Stimulated activated effector memory CD8-positive, alpha-beta T cell treated with anti-CD3 and anti-CD28 coated beads, Interleukin-12 subunit alpha, Interleukin-12 subunit beta, amount 100 ng/mL, for 72 hours (primary cell): ENCODE measurements around the gene SCRG1.
A peak's percentile ranks its signal among the peaks of the same experiment; 100 is the strongest.

ENCODE experiments used
- ATAC-seq: fragments of 150-1000 bp; cut with Tn5 transposase; 2 replicates; pipeline ENCODE4 v1.10.0; 2021
- DNase-seq, 2 donors: peaks; one replicate each; pipeline ENCODE4 v3.0.0; 2021 to 2022; ENCODE audit warnings: low spot score in 2 of 2
- H3K27ac Mint-ChIP-seq: one replicate; pipeline ENCODE4 v1.8.0; 2022; ENCODE audit warnings: mild to moderate bottlenecking, mixed read lengths
- H3K36me3 Mint-ChIP-seq: one replicate; pipeline ENCODE4 v1.8.0; 2022; ENCODE audit warnings: mild to moderate bottlenecking, mixed read lengths
- H3K4me1 Mint-ChIP-seq: one replicate; pipeline ENCODE4 v1.8.0; 2022; ENCODE audit warnings: mixed read lengths
- H3K4me3 Mint-ChIP-seq: one replicate; pipeline ENCODE4 v1.8.0; 2022; ENCODE audit warnings: mild to moderate bottlenecking, mixed read lengths
- H3K9me3 Mint-ChIP-seq: one replicate; pipeline ENCODE4 v1.8.0; 2022; ENCODE audit warnings: mixed read lengths

SCRG1 gene

GRCh38 chr4:173386751-173387150, 12.2 kb downstream of the SCRG1 start:
- H3K4me3 Mint-ChIP-seq, result no peak overlapping the region
- H3K4me1 Mint-ChIP-seq, result no peaks in the 10 kb centered on the region
- no peak overlapping the region for H3K27ac Mint-ChIP-seq
- no peaks in the 10 kb centered on the region for H3K9me3 Mint-ChIP-seq
- no peaks in the 10 kb centered on the region for H3K36me3 Mint-ChIP-seq
- DNase-seq, result no peak
- ATAC-seq, result no peak

GRCh38 chr4:173382349-173382748, 16.6 kb downstream of the SCRG1 start:
- Mint-ChIP-seq H3K9me3 (no peaks in the 10 kb centered on the region), H3K4me1 (no peaks in the 10 kb centered on the region), H3K27ac (no peak overlapping the region), H3K36me3 (peaks cover 17% of the 10 kb centered on the region), H3K4me3 (no peak overlapping the region)
- DNase-seq (no peak), ATAC-seq (no peak)

GRCh38 chr4:173381610-173382009, 17.3 kb downstream of the SCRG1 start:
- Mint-ChIP-seq H3K27ac (no peak overlapping the region), H3K9me3 (no peaks in the 10 kb centered on the region), H3K36me3 (peaks cover 24% of the 10 kb centered on the region), H3K4me3 (no peak overlapping the region), H3K4me1 (no peaks in the 10 kb centered on the region)
- DNase-seq, result no peak
- ATAC-seq, result no peak

GRCh38 chr4:173380987-173381386, 17.9 kb downstream of the SCRG1 start:
- H3K4me1 Mint-ChIP-seq, result no peaks in the 10 kb centered on the region
- ATAC-seq (no peak), DNase-seq (no peak)
- H3K9me3 Mint-ChIP-seq, result no peaks in the 10 kb centered on the region
- no peak overlapping the region for H3K27ac Mint-ChIP-seq
- no peak overlapping the region for H3K4me3 Mint-ChIP-seq
- peaks cover 31% of the 10 kb centered on the region for H3K36me3 Mint-ChIP-seq

- Mint-ChIP-seq H3K9me3 (no peaks in the 10 kb centered on the region), H3K27ac (no peak overlapping the region), H3K4me3 (no peak overlapping the region), H3K4me1 (no peaks in the 10 kb centered on the region), H3K36me3 (peaks cover 41% of the 10 kb centered on the region)
- DNase-seq, result no peak
- ATAC-seq, result no peak
Observed at GRCh38 chr4:173379929-173380328, 19.0 kb downstream of the SCRG1 start.

GRCh38 chr4:173374588-173374987, 24.3 kb downstream of the SCRG1 start:
- Mint-ChIP-seq H3K27ac (no peak overlapping the region), H3K9me3 (no peaks in the 10 kb centered on the region), H3K4me3 (no peak overlapping the region), H3K4me1 (peaks cover 7% of the 10 kb centered on the region), H3K36me3 (peaks cover 84% of the 10 kb centered on the region)
- ATAC-seq (no peak), DNase-seq (no peak)

- peak; percentile 28 to 76 for DNase-seq
- Mint-ChIP-seq H3K4me3 (peak overlapping the region; percentile 94), H3K27ac (peak overlapping the region; percentile 95), H3K36me3 (peaks cover 72% of the 10 kb centered on the region), H3K9me3 (no peaks in the 10 kb centered on the region), H3K4me1 (peaks cover 24% of the 10 kb centered on the region)
- peak; percentile 34 for ATAC-seq
Observed at GRCh38 chr4:173371292-173372192, 27.4 kb downstream of the SCRG1 start.

GRCh38 chr4:173370477-173371291, 28.2 kb downstream of the SCRG1 start, which contains the start of gene SAP30:
SAP30 (plus strand) TSS chr4:173370954; CDS start chr4:173371183, 229 bp downstream.
- no peaks in the 10 kb centered on the region for H3K9me3 Mint-ChIP-seq
- ATAC-seq, result peak; percentile 91
- peaks cover 27% of the 10 kb centered on the region for H3K4me1 Mint-ChIP-seq
- DNase-seq, result peak; percentile 77 to 93
- H3K4me3 Mint-ChIP-seq, result peak within 1 kb of the TSS; percentile 94
- H3K27ac Mint-ChIP-seq, result peak within 1 kb of the TSS; percentile 95
- peaks cover 64% of the 10 kb centered on the region for H3K36me3 Mint-ChIP-seq

GRCh38 chr4:173370130-173370476, 28.8 kb downstream of the SCRG1 start:
- Mint-ChIP-seq H3K4me3 (peak overlapping the region; percentile 94), H3K36me3 (peaks cover 58% of the 10 kb centered on the region), H3K9me3 (no peaks in the 10 kb centered on the region), H3K27ac (peak overlapping the region; percentile 95), H3K4me1 (peaks cover 33% of the 10 kb centered on the region)
- ATAC-seq, result peak; percentile 46
- peak in 1 of 2 donors; percentile 76 for DNase-seq

GRCh38 chr4:173367946-173368345, 31.0 kb downstream of the SCRG1 start:
- H3K27ac Mint-ChIP-seq, result no peak overlapping the region
- DNase-seq (no peak), ATAC-seq (no peak)
- no peaks in the 10 kb centered on the region for H3K9me3 Mint-ChIP-seq
- H3K36me3 Mint-ChIP-seq, result peaks cover 48% of the 10 kb centered on the region
- H3K4me3 Mint-ChIP-seq, result peak overlapping the region; percentile 94
- H3K4me1 Mint-ChIP-seq, result peaks cover 30% of the 10 kb centered on the region

GRCh38 chr4:173367285-173367684, 31.6 kb downstream of the SCRG1 start:
- ATAC-seq (no peak), DNase-seq (no peak)
- Mint-ChIP-seq H3K36me3 (peaks cover 51% of the 10 kb centered on the region), H3K4me1 (peaks cover 28% of the 10 kb centered on the region), H3K4me3 (peak overlapping the region; percentile 94), H3K9me3 (no peaks in the 10 kb centered on the region), H3K27ac (peak overlapping the region; percentile 30)

- H3K36me3 Mint-ChIP-seq, result peaks cover 38% of the 10 kb centered on the region
- ATAC-seq (no peak), DNase-seq (no peak)
- peaks cover 28% of the 10 kb centered on the region for H3K4me1 Mint-ChIP-seq
- H3K27ac Mint-ChIP-seq, result no peak overlapping the region
- H3K4me3 Mint-ChIP-seq, result no peak overlapping the region
- no peaks in the 10 kb centered on the region for H3K9me3 Mint-ChIP-seq
Observed at GRCh38 chr4:173365359-173365996, 33.4 kb downstream of the SCRG1 start.

- ATAC-seq, result no peak
- Mint-ChIP-seq H3K27ac (no peak overlapping the region), H3K9me3 (no peaks in the 10 kb centered on the region), H3K36me3 (peaks cover 16% of the 10 kb centered on the region), H3K4me3 (no peak overlapping the region), H3K4me1 (peaks cover 19% of the 10 kb centered on the region)
- DNase-seq, result no peak
Observed at GRCh38 chr4:173362666-173363065, 36.2 kb downstream of the SCRG1 start.

GRCh38 chr4:173360587-173361221, 38.2 kb downstream of the SCRG1 start:
- Mint-ChIP-seq H3K27ac (no peak overlapping the region), H3K36me3 (peaks cover 16% of the 10 kb centered on the region), H3K4me3 (no peak overlapping the region), H3K4me1 (peaks cover 8% of the 10 kb centered on the region), H3K9me3 (no peaks in the 10 kb centered on the region)
- no peak for ATAC-seq
- no peak for DNase-seq

- no peak overlapping the region for H3K27ac Mint-ChIP-seq
- no peak for ATAC-seq
Observed at GRCh38 chr4:173357939-173358338, 41.0 kb downstream of the SCRG1 start.

More at GRCh38 chr4:173357939-173358338, 41.0 kb downstream of the SCRG1 start:
- Mint-ChIP-seq H3K4me1 (no peaks in the 10 kb centered on the region), H3K36me3 (peaks cover 4% of the 10 kb centered on the region), H3K4me3 (no peak overlapping the region), H3K9me3 (no peaks in the 10 kb centered on the region)
- DNase-seq, result no peak
